IPS DF 4.7 (cell line): ENCODE results near the gene CUL4A.

ENCODE experiments used
- DNase-seq: peaks from one replicate; pipeline ENCODE4 v3.0.0-alpha.2; 2013; ENCODE audit warnings: low spot score; ENCODE audit errors: extremely low read depth

Gene CUL4A

GRCh38 chr13:113207890-113208420, 1.5 kb upstream of the CUL4A start:
- no peak for DNase-seq

GRCh38 chr13:113208421-113209335, 735 bp upstream of the CUL4A start, which contains the start of gene PCID2:
Gene PCID2 (minus strand): TSS chr13:113208669. CDS start chr13:113208634, 35 bp downstream.
- peak; percentile 58 for DNase-seq

- no peak for DNase-seq
Observed at GRCh38 chr13:113209759-113210421, 477 bp downstream of the CUL4A start.

GRCh38 chr13:113210833-113211232, 1.4 kb downstream of the CUL4A start:
- DNase-seq = no peak

- no peak for DNase-seq
Observed at GRCh38 chr13:113211774-113212173, 2.4 kb downstream of the CUL4A start.

GRCh38 chr13:113216254-113217048, 7.0 kb downstream of the CUL4A start:
- no peak for DNase-seq

GRCh38 chr13:113218586-113218985, 9.2 kb downstream of the CUL4A start:
- no peak for DNase-seq

- DNase-seq = no peak
Observed at GRCh38 chr13:113219256-113219940, 10.0 kb downstream of the CUL4A start.

GRCh38 chr13:113220141-113220598, 10.8 kb downstream of the CUL4A start:
- DNase-seq = no peak

- DNase-seq = no peak
Observed at GRCh38 chr13:113220877-113221276, 11.5 kb downstream of the CUL4A start.

GRCh38 chr13:113223070-113223469, 13.7 kb downstream of the CUL4A start:
- no peak for DNase-seq

GRCh38 chr13:113224486-113224885, 15.1 kb downstream of the CUL4A start:
- no peak for DNase-seq

- no peak for DNase-seq
Observed at GRCh38 chr13:113225515-113225914, 16.1 kb downstream of the CUL4A start.

- no peak for DNase-seq
Observed at GRCh38 chr13:113226873-113227450, 17.5 kb downstream of the CUL4A start.

- DNase-seq = no peak
Observed at GRCh38 chr13:113229161-113229560, 19.7 kb downstream of the CUL4A start.

- no peak for DNase-seq
Observed at GRCh38 chr13:113229791-113230190, 20.4 kb downstream of the CUL4A start.

GRCh38 chr13:113231306-113232207, 22.1 kb downstream of the CUL4A start:
- no peak for DNase-seq

- DNase-seq = no peak
Observed at GRCh38 chr13:113232208-113233003, 23.0 kb downstream of the CUL4A start.
